HL-60/S4 (cell line): Measurements from ENCODE around the gene FOXP4.

ENCODE experiments used
- in situ Hi-C: fragments of 300-500 bp; cut with MboI; formaldehyde crosslinking; loops from 2 replicates; pipeline ENCODE4 v1.14.3; 2022; ENCODE audit warnings: low sequenced_read_pairs

FOXP4 gene

GRCh38 chr6:41641352-41641925, 95.3 kb downstream of the FOXP4 start:
- in situ Hi-C loops, result no loop called here

- in situ Hi-C loops, result no loop called here
Measured at GRCh38 chr6:41642090-41642959, 96.1 kb downstream of the FOXP4 start.

- in situ Hi-C loops, result no loop called here
Measured at GRCh38 chr6:41642960-41643898, 97.0 kb downstream of the FOXP4 start.

- in situ Hi-C loops, result no loop called here
Measured at GRCh38 chr6:41643899-41644269, 97.7 kb downstream of the FOXP4 start.

- in situ Hi-C loops, result no loop called here
Measured at GRCh38 chr6:41644297-41644879, 98.2 kb downstream of the FOXP4 start.

- in situ Hi-C loops, result no loop called here
Measured at GRCh38 chr6:41645007-41645618, 98.9 kb downstream of the FOXP4 start.

GRCh38 chr6:41646026-41646795, 100.0 kb downstream of the FOXP4 start:
- in situ Hi-C loops, result no loop called here

GRCh38 chr6:41647061-41647511, 100.9 kb downstream of the FOXP4 start:
- in situ Hi-C loops, result no loop called here

GRCh38 chr6:41648070-41648585, 101.9 kb downstream of the FOXP4 start:
- in situ Hi-C loops, result no loop called here

- in situ Hi-C loops, result no loop called here
Measured at GRCh38 chr6:41648921-41649320, 102.7 kb downstream of the FOXP4 start.

- in situ Hi-C loops, result no loop called here
Measured at GRCh38 chr6:41649596-41649995, 103.4 kb downstream of the FOXP4 start.

GRCh38 chr6:41650120-41650519, 103.9 kb downstream of the FOXP4 start:
- in situ Hi-C loops, result no loop called here

GRCh38 chr6:41651246-41651961, 105.2 kb downstream of the FOXP4 start:
- in situ Hi-C loops, result no loop called here
